ENCODE measurements around the gene CYP24A1.

The CYP24A1 gene

GRCh38 chr20:54149765-54150264 is 24.0 kb downstream of the CYP24A1 start:
- no peak overlapping the region for H3K27ac ChIP-seq (ENCODE audit: low read length)

GRCh38 chr20:54148947-54149764 is 24.6 kb downstream of the CYP24A1 start:
- no peaks in the 10 kb centered on the region for H3K9me3 ChIP-seq (ENCODE audit: insufficient read depth, low read length, severe bottlenecking)
- H3K4me2 ChIP-seq (ENCODE audit: insufficient read depth, low read length), result no peak overlapping the region
- H3K27me3 ChIP-seq (ENCODE audit: insufficient read depth, low read length, poor library complexity), result peaks cover 19% of the 10 kb centered on the region
- DNase-seq, result no peak
- no peak overlapping the region for H3K9ac ChIP-seq (ENCODE audit: low read depth, low read length)
- no peaks in the 10 kb centered on the region for H3K79me2 ChIP-seq (ENCODE audit: insufficient read depth, low read length)
- no peak for TF ChIP-seq EZH2 (IDR thresholded peaks at IDR 0.05; ENCODE audit: borderline replicate concordance, low read depth, low read length, severe bottlenecking)
- TF ChIP-seq CTCF (IDR thresholded peaks at IDR 0.05; ENCODE audit: borderline replicate concordance, extremely low read depth, low read length, poor library complexity, severe bottlenecking), result no peak
- no peak overlapping the region for H2AFZ ChIP-seq (ENCODE audit: low read depth, low read length)
- H3K27ac ChIP-seq (ENCODE audit: low read length), result no peak overlapping the region
- no peak for ATAC-seq (ENCODE audit: insufficient read depth, low read depth)
- H4K20me1 ChIP-seq (ENCODE audit: insufficient read depth, low read length), result no peaks in the 10 kb centered on the region
- no peaks in the 10 kb centered on the region for H3K4me1 ChIP-seq (ENCODE audit: insufficient read depth, low read length)
- H3K4me3 ChIP-seq (ENCODE audit: low read depth in 1 of 2, low read length in 2 of 2), result no peak overlapping the region
- no peaks in the 10 kb centered on the region for H3K36me3 ChIP-seq (ENCODE audit: insufficient read depth, low read length)

More at GRCh38 chr20:54149765-54150264, 24.0 kb downstream of the CYP24A1 start:
- DNase-seq, result no peak
- no peak overlapping the region for H3K4me3 ChIP-seq (ENCODE audit: low read depth in 1 of 2, low read length in 2 of 2)
- no peaks in the 10 kb centered on the region for H4K20me1 ChIP-seq (ENCODE audit: insufficient read depth, low read length)
- no peaks in the 10 kb centered on the region for H3K79me2 ChIP-seq (ENCODE audit: insufficient read depth, low read length)
- H3K36me3 ChIP-seq (ENCODE audit: insufficient read depth, low read length), result no peaks in the 10 kb centered on the region
- ATAC-seq (ENCODE audit: insufficient read depth, low read depth), result no peak
- H3K9ac ChIP-seq (ENCODE audit: low read depth, low read length), result no peak overlapping the region
- no peak overlapping the region for H2AFZ ChIP-seq (ENCODE audit: low read depth, low read length)
- H3K9me3 ChIP-seq (ENCODE audit: insufficient read depth, low read length, severe bottlenecking), result no peaks in the 10 kb centered on the region
- TF ChIP-seq CTCF (IDR thresholded peaks at IDR 0.05; ENCODE audit: borderline replicate concordance, extremely low read depth, low read length, poor library complexity, severe bottlenecking), result no peak
- no peak for TF ChIP-seq EZH2 (IDR thresholded peaks at IDR 0.05; ENCODE audit: borderline replicate concordance, low read depth, low read length, severe bottlenecking)
- H3K27me3 ChIP-seq (ENCODE audit: insufficient read depth, low read length, poor library complexity), result peaks cover 19% of the 10 kb centered on the region
- no peak overlapping the region for H3K4me2 ChIP-seq (ENCODE audit: insufficient read depth, low read length)
- H3K4me1 ChIP-seq (ENCODE audit: insufficient read depth, low read length), result no peaks in the 10 kb centered on the region

GRCh38 chr20:54146672-54147071 is 27.1 kb downstream of the CYP24A1 start:
- ATAC-seq (ENCODE audit: insufficient read depth, low read depth) (no peak), DNase-seq (no peak)
- Histone ChIP-seq H4K20me1 (ENCODE audit: insufficient read depth, low read length) (no peaks in the 10 kb centered on the region), H3K4me3 (ENCODE audit: low read depth in 1 of 2, low read length in 2 of 2) (no peak overlapping the region), H3K36me3 (ENCODE audit: insufficient read depth, low read length) (no peaks in the 10 kb centered on the region), H3K9ac (ENCODE audit: low read depth, low read length) (no peak overlapping the region), H3K79me2 (ENCODE audit: insufficient read depth, low read length) (no peaks in the 10 kb centered on the region), H3K4me1 (ENCODE audit: insufficient read depth, low read length) (no peaks in the 10 kb centered on the region), H3K27me3 (ENCODE audit: insufficient read depth, low read length, poor library complexity) (peaks cover 16% of the 10 kb centered on the region), H2AFZ (ENCODE audit: low read depth, low read length) (no peak overlapping the region), H3K27ac (ENCODE audit: low read length) (no peak overlapping the region), H3K9me3 (ENCODE audit: insufficient read depth, low read length, severe bottlenecking) (no peaks in the 10 kb centered on the region), H3K4me2 (ENCODE audit: insufficient read depth, low read length) (no peak overlapping the region)
- no peak for TF ChIP-seq EZH2 (IDR thresholded peaks at IDR 0.05; ENCODE audit: borderline replicate concordance, low read depth, low read length, severe bottlenecking)
- TF ChIP-seq CTCF (IDR thresholded peaks at IDR 0.05; ENCODE audit: borderline replicate concordance, extremely low read depth, low read length, poor library complexity, severe bottlenecking), result no peak
